Stimulated activated CD8-positive, alpha-beta memory T cell treated with anti-CD3 and anti-CD28 coated beads, Interleukin-15, amount 100 ng/mL, for 1 hour (primary cell): ENCODE results near the gene SMCO3.
"Not testable (repeated sequence)": the region's sequence is repeated elsewhere in the genome, so short reads cannot be mapped to it uniquely, and the experiment has no call there.

Experiments
- DNase-seq: peaks from one replicate; pipeline ENCODE4 v3.0.0-alpha.2; 2020; ENCODE audit warnings: low read depth

Gene SMCO3

DNA sequence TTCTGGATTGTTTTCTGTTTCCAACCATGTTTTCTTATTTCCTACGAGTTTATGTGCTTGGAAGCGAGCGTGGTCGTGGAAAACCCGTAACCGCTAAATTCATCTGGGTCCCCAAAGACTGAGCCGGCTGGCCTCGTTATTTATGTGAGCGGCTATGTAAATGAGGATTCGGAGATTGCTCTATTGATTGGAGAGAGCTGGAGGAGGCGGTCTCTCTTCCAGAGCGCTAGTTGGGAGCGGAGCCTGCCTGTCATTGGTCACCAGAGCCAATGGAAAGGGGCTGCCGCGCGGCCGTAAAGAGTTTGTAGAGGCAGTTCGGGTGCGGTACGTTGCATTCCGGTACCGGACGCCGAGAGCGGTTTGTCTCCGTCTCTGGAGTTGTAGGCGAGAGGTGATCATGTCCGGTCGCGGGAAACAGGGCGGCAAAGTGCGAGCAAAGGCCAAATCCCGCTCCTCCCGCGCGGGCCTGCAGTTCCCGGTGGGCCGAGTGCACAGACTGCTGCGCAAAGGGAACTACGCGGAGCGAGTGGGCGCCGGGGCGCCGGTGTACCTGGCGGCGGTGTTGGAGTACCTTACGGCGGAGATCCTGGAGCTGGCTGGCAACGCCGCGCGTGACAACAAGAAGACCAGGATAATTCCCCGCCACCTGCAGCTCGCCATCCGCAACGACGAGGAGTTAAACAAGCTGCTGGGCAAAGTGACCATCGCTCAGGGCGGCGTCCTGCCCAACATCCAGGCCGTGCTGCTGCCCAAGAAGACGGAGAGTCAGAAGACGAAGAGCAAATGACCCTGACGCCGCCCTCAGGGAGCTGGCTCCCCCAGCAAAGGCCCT is 39.7 kb downstream of the SMCO3 start:
- DNase-seq, result peak; percentile 70

DNA sequence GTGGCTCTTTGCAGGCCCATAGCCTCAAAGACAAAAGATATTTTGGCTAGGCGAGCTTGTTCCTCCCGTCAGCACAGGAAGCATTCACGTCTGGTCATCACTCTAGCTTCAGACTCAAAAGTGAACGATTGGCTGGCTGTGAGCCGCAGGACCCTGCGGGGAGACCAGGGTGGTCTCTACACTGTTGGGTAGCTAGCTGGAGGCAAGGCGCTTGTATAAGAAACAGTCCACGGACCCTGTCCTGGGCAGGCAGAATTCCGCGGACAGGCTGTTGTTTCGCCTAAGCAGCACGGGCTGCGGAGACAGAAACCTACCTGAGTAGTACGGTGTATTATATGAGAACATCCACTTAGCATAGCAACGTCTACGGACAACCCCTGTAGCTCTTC is 40.3 kb downstream of the SMCO3 start:
- no peak for DNase-seq

DNA sequence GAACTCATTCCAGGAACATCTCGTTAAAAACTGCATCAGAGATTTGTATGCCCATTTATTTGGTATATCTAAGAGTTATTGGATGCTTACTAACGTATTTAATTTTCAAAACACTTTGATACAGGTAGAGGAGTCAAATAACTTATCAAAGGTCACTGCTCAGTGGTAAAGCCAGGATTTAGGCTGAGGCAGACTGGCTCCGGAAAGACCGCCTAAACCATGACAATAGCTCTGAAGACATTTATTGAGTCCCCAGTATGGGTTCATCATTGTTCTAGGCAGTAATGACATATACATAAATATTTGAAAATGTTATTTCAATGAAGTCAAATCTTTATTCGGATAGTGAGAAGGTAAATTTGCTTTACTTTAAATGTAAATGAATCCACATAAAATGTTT is 41.0 kb downstream of the SMCO3 start:
- DNase-seq, result no peak

DNA sequence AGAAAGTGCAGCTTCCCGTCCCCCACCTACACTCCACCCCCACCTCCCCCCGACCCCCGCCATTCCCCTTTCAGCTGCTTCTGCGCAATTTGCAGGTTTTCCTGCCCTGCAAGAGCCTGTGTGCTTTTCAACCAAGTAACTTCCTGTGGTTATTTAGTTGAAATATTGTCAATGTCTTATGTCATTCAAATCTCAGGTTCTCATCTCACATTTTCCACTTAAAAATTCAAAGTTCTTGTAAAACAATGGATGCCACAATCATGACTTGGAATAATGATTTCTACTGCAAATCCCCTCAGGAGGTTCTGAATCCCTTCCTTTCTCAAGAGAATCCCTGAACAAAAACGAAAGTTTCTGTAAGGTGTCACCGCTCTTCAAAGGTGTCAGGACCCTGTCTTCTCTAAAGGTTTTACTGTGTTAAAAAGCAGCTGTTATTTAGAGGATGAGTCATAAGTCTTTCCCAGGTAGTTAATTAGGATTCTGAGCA is 42.3 kb downstream of the SMCO3 start:
- peak; percentile 4 for DNase-seq

DNA sequence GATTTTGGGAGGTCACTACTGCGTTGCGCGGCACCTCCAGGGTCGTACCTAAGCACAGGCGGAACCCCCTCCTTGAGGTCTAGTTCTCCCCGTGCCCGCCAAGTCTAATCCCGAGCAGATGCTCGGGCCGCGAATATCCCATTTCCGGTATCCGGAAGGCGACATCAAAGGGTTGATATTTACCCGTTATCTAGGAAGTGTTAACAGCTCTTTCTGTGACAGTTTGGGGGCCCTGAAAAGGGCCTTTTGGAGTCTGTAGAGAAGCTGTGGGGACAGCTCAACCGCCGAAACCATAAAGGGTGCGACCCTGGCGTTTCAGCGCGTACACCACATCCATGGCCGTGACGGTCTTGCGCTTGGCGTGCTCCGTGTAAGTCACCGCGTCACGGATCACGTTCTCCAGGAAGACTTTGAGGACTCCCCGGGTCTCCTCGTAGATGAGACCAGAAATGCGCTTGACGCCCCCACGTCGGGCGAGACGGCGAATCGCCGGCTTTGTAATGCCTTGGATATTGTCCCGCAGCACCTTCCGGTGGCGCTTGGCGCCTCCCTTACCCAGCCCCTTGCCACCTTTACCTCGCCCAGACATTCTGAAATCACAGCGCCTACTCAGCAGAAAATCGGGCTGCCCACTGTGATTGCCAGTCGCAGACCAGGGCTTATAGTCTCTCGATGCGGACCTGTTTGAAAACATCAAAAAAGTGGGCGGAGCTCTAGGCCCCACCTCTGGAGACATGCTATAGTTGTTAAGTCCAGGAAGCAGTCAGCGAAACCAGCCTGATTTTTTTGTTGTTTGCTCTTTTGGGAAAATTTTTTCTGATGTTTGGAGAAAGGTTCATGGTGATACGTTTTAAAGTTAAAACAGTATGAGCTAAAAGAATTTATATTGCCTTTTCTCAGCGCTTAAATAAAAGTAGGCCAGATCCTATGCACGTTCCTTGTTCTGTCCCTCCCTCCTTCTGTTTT is 43.2 kb downstream of the SMCO3 start:
- peak; percentile 96 for DNase-seq

DNA sequence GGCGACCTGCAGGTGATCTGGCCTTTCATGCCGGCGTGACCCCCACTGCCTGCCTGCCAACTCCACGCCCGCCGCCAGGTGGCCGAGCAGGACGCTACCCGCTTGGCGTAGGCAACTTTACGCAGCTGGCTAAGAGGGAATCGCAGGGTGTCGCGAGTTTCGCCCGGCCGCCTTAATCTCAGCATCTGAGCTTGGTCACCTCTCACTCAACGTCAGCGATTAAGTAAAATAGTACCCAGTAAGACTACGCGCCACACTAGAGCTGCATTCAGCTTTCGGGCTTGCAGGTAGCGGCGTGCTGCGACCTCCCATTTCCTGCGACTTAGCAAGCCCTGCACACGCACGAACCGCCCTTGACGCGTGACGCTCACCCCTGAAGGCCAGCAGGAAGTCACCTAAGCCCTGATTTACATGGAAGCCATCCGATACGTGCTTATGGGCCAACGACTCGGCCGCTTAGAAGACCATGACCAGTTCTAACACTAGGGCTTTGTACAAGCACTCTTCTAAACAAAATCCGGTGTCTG is 44.0 kb downstream of the SMCO3 start:
- DNase-seq, result peak; percentile 74

DNA sequence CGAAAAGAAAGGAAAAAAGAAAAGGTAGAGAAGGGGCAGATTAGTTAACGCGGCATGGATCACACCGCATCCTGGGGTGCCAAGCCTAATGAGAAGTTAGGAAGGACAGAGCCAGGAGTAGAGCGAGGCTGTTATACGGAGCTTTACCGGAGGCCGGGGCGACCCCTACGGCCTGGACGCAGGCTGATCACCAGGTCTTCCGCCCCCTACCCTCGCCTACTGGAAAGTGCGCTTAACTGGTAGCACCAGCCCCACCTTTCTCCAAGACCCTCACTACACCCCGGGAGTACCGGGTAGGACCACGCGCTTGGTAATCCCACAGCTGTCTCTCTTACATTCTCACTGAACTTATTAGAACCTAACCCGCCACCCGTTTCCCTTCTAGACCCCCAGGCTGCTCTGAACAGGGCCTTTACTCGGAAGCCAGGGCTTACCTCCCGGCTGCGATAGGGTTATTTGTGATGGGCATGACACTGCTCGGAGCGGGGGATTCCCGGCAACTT is 44.5 kb downstream of the SMCO3 start:
- DNase-seq, result no peak

DNA sequence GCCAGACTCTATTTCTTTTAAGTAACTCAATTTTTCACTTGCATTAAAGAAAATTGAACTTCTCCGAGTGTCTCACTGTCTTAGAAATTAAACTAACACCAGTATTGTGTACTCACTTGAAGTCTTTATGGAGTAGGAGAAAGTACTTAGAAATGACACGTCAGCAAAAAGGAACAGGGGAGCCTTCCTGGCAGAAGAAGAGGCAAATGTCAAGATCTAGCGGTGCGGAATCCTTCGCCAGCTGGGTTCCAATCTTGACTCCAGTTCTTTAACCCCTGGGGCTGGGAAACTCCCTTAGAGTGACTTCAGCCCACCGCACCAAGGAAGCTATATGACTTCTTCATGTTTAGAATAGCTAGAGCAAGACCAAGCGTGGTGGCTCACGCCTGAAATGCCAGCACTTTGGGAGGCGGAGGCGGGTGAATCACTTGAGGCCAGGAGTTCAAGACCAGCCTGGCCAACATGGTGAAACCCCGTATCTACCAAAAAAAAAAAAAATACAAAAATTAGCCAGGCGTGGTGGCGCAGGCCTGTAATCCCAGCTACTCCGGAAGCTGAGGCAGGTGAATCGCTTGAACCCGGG is 45.1 kb downstream of the SMCO3 start:
- DNase-seq, result peak; percentile 2

DNA sequence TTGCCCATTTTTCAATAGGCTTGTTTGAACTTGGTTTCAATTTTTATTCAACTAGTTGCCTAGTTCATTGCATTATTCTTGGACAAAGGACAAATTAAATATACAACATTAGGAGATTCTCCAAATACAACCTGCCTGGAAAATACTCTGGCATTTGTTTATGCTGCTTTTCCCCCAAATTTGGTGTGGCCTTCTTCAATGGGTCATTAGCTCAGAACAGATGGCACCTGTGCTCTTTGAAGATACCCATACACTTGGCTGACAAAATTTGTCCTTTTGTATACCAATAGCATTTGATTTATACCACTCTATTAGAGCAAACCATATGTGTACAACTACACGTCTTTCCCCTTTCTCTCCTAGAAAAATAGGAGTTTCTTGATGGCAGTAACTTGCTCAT is 46.4 kb downstream of the SMCO3 start:
- DNase-seq, result no peak

DNA sequence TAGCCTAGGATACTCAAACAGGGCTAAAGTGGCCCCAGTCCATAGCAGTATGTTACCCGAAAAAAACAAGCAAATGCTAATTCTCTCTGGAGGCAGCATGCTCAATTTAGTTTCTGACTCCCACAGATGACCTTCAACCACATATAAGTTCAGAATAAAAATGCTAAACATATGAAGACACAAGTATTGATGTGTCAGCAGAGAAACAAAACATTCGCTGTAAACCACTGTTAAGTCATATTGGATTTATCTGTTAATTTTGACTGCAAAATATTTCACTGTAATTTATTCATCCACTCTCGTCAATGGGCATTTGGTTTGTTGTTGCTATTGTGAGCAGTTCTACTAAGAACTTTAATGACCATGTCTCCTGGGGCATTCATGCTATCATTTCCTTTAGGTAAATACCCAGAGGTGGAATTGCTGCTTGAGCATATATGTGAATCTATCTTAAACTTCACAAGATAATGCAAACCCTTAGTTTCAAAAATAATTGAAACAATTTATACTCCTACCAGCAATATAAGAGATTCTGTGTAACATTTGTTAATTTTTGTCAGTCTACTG is 47.2 kb downstream of the SMCO3 start:
- no peak for DNase-seq

DNA sequence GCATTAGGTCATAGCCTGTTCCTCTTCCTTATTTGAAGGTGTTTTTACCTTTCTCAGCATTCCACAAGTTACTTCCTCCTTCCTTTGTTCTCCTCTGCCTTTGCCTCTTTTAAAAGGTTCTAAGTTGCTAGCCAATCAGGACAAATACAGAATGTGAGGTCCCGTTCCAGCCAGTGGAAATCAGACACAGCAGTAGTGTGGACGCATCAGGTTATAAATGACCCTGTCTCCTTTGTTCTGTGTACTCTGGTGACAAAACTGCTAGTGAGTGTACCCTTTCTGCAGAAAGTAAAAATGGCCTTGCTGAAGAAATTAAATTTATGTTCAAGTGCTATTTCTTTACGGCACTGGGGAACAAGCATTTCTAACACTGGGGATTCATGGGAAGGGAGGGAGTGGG is 48.0 kb downstream of the SMCO3 start:
- not testable (repeated sequence) for DNase-seq

DNA sequence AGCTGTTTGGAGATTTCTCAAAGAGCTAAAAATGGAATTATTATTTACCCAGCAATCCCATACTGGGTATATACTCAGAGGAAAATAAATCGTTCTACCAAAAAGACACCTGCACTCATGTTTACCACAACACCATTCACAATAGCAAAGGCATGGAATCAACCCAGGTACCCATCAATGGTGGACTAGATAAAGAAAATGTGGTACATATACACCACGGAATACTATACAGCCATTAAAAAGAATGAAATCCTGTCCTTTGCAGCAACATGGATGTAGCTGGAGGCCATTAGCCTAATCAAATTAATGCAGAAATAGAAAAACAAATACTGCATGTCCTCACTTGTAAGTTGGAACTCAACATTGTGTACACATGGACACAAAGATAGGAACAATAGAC is 48.6 kb downstream of the SMCO3 start:
- no peak for DNase-seq

DNA sequence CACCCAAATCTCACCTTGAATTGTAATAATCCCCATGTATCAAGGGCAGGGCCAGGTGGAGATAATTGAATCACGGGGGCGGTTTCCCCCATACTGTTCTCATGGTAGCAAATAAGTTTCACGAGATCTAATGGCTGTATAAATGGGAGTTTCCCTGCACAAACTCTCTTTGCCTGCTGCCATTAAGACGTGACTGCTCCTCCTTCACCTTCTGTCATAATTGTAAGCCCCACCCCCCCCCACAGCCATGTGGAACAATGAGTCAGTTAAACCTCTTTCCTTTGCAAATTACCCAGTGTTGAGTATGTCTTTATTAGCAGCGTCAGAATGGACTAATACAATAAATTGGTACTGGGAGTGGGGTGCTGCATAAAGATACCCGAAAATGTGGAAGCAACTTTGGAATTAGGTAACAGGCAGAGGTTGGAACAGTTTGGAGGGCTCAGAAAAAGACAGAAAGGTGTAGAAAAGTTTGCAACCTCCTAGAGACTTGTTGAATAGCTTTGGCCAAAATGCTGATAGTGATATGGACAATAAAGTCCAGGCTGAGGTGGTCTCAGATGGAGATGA is 54.2 kb downstream of the SMCO3 start:
- not testable (repeated sequence) for DNase-seq

DNA sequence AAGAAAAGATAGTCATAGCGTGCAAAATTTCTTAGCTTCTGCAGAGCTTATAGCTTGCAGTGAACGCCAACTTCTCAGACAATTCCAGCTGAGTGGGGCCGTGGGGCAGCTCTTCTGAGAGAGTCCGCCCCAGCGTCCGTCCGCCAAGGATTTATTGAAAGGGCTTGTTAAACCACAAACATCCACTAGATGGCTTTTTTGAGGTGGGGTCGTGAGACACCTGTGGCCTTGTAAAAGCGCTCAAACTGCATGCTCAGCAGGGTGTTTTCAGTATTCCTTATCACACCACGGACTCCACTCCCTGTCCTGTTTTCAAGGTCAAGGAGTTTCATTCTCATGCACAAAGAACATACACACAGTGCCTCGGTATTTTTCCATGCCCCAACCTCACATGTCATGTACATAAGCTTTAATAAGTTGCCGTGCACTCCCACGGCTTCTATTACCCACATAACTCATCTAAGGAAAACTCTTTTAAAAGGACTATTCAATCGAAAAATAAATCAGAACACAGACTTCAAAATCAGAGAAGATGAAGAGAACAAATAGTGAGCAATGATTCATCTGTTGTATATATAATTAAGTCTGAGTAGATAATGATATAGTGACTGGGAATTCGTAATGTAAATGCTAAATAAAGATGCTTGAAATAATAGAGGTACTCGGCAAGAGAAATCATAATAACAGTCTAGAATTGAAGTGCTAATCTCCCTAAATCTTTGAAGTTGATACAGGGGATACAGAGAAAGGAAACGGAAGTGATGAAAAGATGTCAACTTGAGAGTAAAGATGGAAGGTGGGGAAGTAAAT is 57.4 kb downstream of the SMCO3 start:
- DNase-seq, result no peak
